Omental fat pad (tissue), 4 donors: ENCODE data around the gene ALDOA. TPM values are rescaled to one million over a fixed set of nuclear protein-coding genes. Genes with fewer than 3 reads are reported as not detected.
A peak's percentile ranks its signal among the peaks of the same experiment; 100 is the strongest.

ENCODE experiments used
- ATAC-seq: fragments of 150-250 bp; one replicate; pipeline ENCODE4 v1.9.1; 2016; ENCODE audit warnings: mild to moderate bottlenecking, moderate library complexity; ENCODE audit not compliant: low FRiP score
- DNase-seq: peaks from one replicate; pipeline ENCODE4 v3.0.0-alpha.2; 2019; ENCODE audit warnings: low spot score
- total RNA-seq, 4 donors: library from RNA; depleted of rRNA; stranded (reverse); fragments of >200 nt; gene quantifications; one replicate each; pipeline ENCODE4 v1.1.0, GENCODE V29; 2016
- TF ChIP-seq, protein P1 (sequence below), 3 donors: fragments of 450-650 bp; IDR thresholded peaks; one replicate each; pipeline ENCODE4 v1.5.1; 2016 to 2017; ENCODE audit warnings: antibody characterized with exemption in 3 of 3, mild to moderate bottlenecking in 3 of 3, moderate library complexity in 2 of 3

ALDOA gene
- total RNA-seq, 4 donors from 2014 or later: 468 to 864 (median 772) TPM

- TF ChIP-seq, protein P1, sequence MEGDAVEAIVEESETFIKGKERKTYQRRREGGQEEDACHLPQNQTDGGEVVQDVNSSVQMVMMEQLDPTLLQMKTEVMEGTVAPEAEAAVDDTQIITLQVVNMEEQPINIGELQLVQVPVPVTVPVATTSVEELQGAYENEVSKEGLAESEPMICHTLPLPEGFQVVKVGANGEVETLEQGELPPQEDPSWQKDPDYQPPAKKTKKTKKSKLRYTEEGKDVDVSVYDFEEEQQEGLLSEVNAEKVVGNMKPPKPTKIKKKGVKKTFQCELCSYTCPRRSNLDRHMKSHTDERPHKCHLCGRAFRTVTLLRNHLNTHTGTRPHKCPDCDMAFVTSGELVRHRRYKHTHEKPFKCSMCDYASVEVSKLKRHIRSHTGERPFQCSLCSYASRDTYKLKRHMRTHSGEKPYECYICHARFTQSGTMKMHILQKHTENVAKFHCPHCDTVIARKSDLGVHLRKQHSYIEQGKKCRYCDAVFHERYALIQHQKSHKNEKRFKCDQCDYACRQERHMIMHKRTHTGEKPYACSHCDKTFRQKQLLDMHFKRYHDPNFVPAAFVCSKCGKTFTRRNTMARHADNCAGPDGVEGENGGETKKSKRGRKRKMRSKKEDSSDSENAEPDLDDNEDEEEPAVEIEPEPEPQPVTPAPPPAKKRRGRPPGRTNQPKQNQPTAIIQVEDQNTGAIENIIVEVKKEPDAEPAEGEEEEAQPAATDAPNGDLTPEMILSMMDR (IDR thresholded peaks at IDR 0.05): no peak
- DNase-seq (no peak), ATAC-seq (no peak)
These were observed 51.0 kb downstream of the ALDOA start for GRCh38 chr16:30116291-30117207.

DNA sequence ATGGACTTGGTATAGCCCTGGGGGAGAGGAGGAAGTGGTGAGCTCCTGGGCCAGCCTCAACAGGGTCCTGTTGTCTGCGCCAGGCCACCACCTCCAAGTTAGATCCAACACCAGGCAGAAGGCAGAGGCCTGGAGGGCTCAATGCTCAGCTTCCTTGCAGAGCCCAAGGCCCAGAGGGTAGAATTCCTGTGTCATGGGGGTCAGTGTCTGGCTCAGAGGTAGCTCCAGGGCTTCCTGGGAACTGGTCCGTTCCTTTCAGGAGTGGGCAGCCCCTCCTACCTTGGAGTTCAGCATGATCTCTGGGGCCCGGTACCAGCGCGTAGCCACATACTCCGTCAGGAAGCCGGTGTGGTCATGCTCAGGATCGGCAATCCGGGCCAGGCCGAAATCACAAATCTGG, 52.2 kb downstream of the ALDOA start:
- ATAC-seq (no peak), DNase-seq (no peak)
- TF ChIP-seq, protein P1 (IDR thresholded peaks at IDR 0.05): no peak

GRCh38 chr16:30119428-30119827, 53.9 kb downstream of the ALDOA start:
- TF ChIP-seq, protein P1 (IDR thresholded peaks at IDR 0.05): no peak
- ATAC-seq (peak; percentile 8), DNase-seq (no peak)

Other genes starting within 250 kb of the ALDOA start
- 10 to 100 TPM; 15.6 to 32.9 (median 20.6) TPM for gene PAGR1, start 249.6 kb upstream of the ALDOA start, total RNA-seq
- gene MVP, start 245.3 kb upstream of the ALDOA start, total RNA-seq: 100 to 1,000 TPM; 101 to 151 (median 129) TPM
- gene CDIPT, start 202.5 kb upstream of the ALDOA start, total RNA-seq: 100 to 1,000 TPM; 101 to 156 (median 104) TPM
- gene SEZ6L2, start 166.2 kb upstream of the ALDOA start, total RNA-seq: 10 to 100 TPM in 1 of 4 donors, 1 to 10 TPM in 2, under 1 TPM in 1; 0.63 to 11.5 (median 4.2) TPM
- 10 to 100 TPM in 2 of 4 donors, 1 to 10 TPM in 1, not detected in 1; 4.0 to 14.0 (median 10.6) TPM for gene ASPHD1, start 165.3 kb upstream of the ALDOA start, total RNA-seq
- gene KCTD13, start 139.5 kb upstream of the ALDOA start, total RNA-seq: 10 to 100 TPM in 3 of 4 donors, 1 to 10 TPM in 1; 7.1 to 44.5 (median 20.0) TPM
- gene TMEM219, start 103.7 kb upstream of the ALDOA start, total RNA-seq: 100 to 1,000 TPM in 3 of 4 donors, 10 to 100 TPM in 1; 78.4 to 135 (median 110) TPM
- gene TAOK2, start 91.9 kb upstream of the ALDOA start, total RNA-seq: 10 to 100 TPM; 25.1 to 90.0 (median 43.2) TPM
- gene HIRIP3, start 70.1 kb upstream of the ALDOA start, total RNA-seq: 10 to 100 TPM in 1 of 4 donors, 1 to 10 TPM in 3; 5.6 to 22.2 (median 9.8) TPM
- 100 to 1,000 TPM in 1 of 4 donors, 10 to 100 TPM in 3; 22.8 to 113 (median 31.1) TPM for gene INO80E, start 69.5 kb upstream of the ALDOA start, total RNA-seq
- 1 to 10 TPM in 2 of 4 donors, under 1 TPM in 1, not detected in 1; 0.95 to 2.3 (median 1.2) TPM for gene DOC2A, start 54.7 kb upstream of the ALDOA start, total RNA-seq
- not detected for gene C16orf92, start 42.6 kb upstream of the ALDOA start, total RNA-seq
- gene TLCD3B, start 34.5 kb upstream of the ALDOA start, total RNA-seq: not detected
- 10 to 100 TPM; 49.8 to 59.1 (median 56.3) TPM for gene PPP4C, start 10.2 kb downstream of the ALDOA start, total RNA-seq
- under 1 TPM in 2 of 4 donors, not detected in 2; 0.36 to 0.56 TPM for gene TBX6, start 26.2 kb downstream of the ALDOA start, total RNA-seq
- 10 to 100 TPM; 33.0 to 93.7 (median 74.9) TPM for gene YPEL3, start 30.5 kb downstream of the ALDOA start, total RNA-seq
- gene GDPD3, start 47.8 kb downstream of the ALDOA start, total RNA-seq: 1 to 10 TPM; 1.6 to 6.3 (median 2.8) TPM
- gene MAPK3, start 57.5 kb downstream of the ALDOA start, total RNA-seq: 100 to 1,000 TPM in 1 of 4 donors, 10 to 100 TPM in 3; 58.1 to 149 (median 87.0) TPM
- 100 to 1,000 TPM in 1 of 4 donors, 10 to 100 TPM in 3; 31.6 to 109 (median 50.0) TPM for gene CORO1A, start 117.8 kb downstream of the ALDOA start, total RNA-seq
- gene BOLA2B, start 127.9 kb downstream of the ALDOA start, total RNA-seq: 100 to 1,000 TPM; 152 to 366 (median 206) TPM
- gene SLX1A, start 128.1 kb downstream of the ALDOA start, total RNA-seq: 10 to 100 TPM; 21.7 to 52.7 (median 44.2) TPM
- gene SULT1A3, start 133.5 kb downstream of the ALDOA start, total RNA-seq: 10 to 100 TPM; 14.0 to 32.3 (median 18.3) TPM
- 10 to 100 TPM in 1 of 4 donors, 1 to 10 TPM in 3; 2.8 to 14.7 (median 5.9) TPM for gene NPIPB13, start 182.7 kb downstream of the ALDOA start, total RNA-seq